ENCODE data around the gene ATF6B. TPM values are rescaled to one million over a fixed set of nuclear protein-coding genes. Genes with fewer than 3 reads are reported as not detected.
A peak's percentile ranks its signal among the peaks of the same experiment; 100 is the strongest.

Gene ATF6B
- total RNA-seq, 1 experiment from 2014 or later: 45.3 TPM

DNA sequence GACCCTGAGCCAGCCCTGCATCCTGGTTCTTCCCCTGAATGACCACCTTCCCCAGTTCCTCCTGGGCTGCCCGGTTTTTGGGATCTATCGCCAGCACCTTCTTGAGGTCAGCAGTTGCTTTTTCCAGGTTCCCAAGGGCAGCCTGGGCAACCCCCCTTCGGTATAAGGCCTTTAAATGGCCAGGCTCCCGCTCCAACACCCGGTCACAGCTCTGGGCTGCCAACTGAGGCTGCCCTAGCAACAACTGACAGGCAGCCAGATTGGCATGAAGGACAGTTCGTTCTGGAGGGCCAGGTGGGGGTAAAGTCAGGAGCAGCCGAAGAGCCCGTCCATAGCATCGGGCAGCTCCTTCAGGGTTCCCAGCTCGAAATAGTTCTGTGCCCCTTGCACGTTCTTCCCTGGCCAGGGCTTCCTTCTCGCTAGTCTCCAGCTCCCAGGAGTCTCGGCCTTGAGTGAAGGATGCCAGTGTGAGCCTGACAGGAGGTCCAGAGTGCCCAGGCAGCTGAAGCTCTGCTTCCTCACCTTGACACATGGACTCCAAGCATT is 778 bp upstream of the ATF6B start:
- Histone ChIP-seq H3K14ac (ENCODE audit: insufficient read depth, low read length) (no peak overlapping the region), H2AFZ (ENCODE audit: low read length) (no peak overlapping the region), H3K18ac (ENCODE audit: insufficient read length, low read depth, low read length) (no peak overlapping the region), H2AK5ac (ENCODE audit: insufficient read length, low read length) (no peak overlapping the region), H3K56ac (ENCODE audit: insufficient read length, low read depth, low read length) (no peak overlapping the region), H3K79me2 (ENCODE audit: insufficient read depth, low read length) (no peaks in the 10 kb centered on the region), H4K5ac (ENCODE audit: insufficient read length, low read depth, low read length) (no peak overlapping the region), H2BK5ac (ENCODE audit: insufficient read length, low read length) (no peak overlapping the region), H4K91ac (ENCODE audit: insufficient read length, low read depth, low read length) (no peak overlapping the region), H3K27ac (ENCODE audit: insufficient read length, low read depth, low read length) (no peak overlapping the region), H3K79me1 (ENCODE audit: insufficient read depth, low read depth, low read length, poor library complexity, severe bottlenecking) (no peaks in the 10 kb centered on the region), H3T11ph (ENCODE audit: low read length) (no peak overlapping the region), H3K4ac (ENCODE audit: low read depth, low read length) (no peak overlapping the region), H3K27me3 (ENCODE audit: insufficient read depth, low read length) (no peaks in the 10 kb centered on the region), H2BK15ac (ENCODE audit: low read depth, low read length) (no peak overlapping the region), H3K4me1 (ENCODE audit: insufficient read depth, low read length) (no peaks in the 10 kb centered on the region), H3K9me3 (ENCODE audit: control insufficient read depth, low read depth, low read length) (no peaks in the 10 kb centered on the region), H2BK12ac (ENCODE audit: insufficient read length, low read depth, low read length) (no peak overlapping the region), H2BK20ac (ENCODE audit: low read depth, low read length, poor library complexity, severe bottlenecking) (no peak overlapping the region), H3K9ac (ENCODE audit: extremely low read depth, insufficient read length, low read length) (no peak overlapping the region), H3K23ac (ENCODE audit: insufficient read length, low read depth, low read length) (no peak overlapping the region), H4K8ac (replicated peaks; ENCODE audit: insufficient read length, low read depth, low read length) (no peak overlapping the region), H3K23me2 (ENCODE audit: insufficient read length, low read depth, low read length, poor library complexity, severe bottlenecking) (peaks cover 3% of the 10 kb centered on the region), H4K20me1 (ENCODE audit: control insufficient read depth, insufficient read depth, insufficient read length) (no peaks in the 10 kb centered on the region), H2BK120ac (ENCODE audit: low read depth, low read length, poor library complexity, severe bottlenecking) (no peak overlapping the region), H3K4me2 (ENCODE audit: insufficient read depth, insufficient read length, low read length) (no peak overlapping the region)
- Mint-ChIP-seq H3K4me1 (peaks cover 22 to 35% of the 10 kb centered on the region in 2 experiments), H3K9me3 (no peaks in the 10 kb centered on the region), H3K4me3 (peak overlapping the region; percentile 99), H3K27me3 (ENCODE audit: low read depth) (no peaks in the 10 kb centered on the region; the same call in 1 of the 2 replicates), H3K36me3 (ENCODE audit: insufficient read depth in 1 of 3, low read depth in 3 of 3) (peaks cover 8 to 23% (median 17%) of the 10 kb centered on the region in 3 experiments; a peak in 6 of 7 replicates), H3K27ac (peak overlapping the region; percentile 88 to 100 (median 99); a peak in 4 of 7 replicates)
- no CpG with 5 or more reads among the region's 13 CpGs for WGBS (ENCODE audit: extremely low coverage, insufficient read length, low lambda C conversion rate)
- DNase-seq: no peak
- TF ChIP-seq, protein P1, sequence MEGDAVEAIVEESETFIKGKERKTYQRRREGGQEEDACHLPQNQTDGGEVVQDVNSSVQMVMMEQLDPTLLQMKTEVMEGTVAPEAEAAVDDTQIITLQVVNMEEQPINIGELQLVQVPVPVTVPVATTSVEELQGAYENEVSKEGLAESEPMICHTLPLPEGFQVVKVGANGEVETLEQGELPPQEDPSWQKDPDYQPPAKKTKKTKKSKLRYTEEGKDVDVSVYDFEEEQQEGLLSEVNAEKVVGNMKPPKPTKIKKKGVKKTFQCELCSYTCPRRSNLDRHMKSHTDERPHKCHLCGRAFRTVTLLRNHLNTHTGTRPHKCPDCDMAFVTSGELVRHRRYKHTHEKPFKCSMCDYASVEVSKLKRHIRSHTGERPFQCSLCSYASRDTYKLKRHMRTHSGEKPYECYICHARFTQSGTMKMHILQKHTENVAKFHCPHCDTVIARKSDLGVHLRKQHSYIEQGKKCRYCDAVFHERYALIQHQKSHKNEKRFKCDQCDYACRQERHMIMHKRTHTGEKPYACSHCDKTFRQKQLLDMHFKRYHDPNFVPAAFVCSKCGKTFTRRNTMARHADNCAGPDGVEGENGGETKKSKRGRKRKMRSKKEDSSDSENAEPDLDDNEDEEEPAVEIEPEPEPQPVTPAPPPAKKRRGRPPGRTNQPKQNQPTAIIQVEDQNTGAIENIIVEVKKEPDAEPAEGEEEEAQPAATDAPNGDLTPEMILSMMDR (conservative IDR thresholded peaks at IDR 0.05): no peak

Measured in H9 (cell line).